C4-2B (cell line): ENCODE results near the gene ADAR.

ENCODE experiments used
- ZFX ChIP-seq: fragments of 450-650 bp; IDR thresholded peaks from 2 replicates; pipeline ENCODE4 v1.6.1; 2017
- TF ChIP-seq, protein P1 (sequence below): fragments of 450-650 bp; conservative IDR thresholded peaks from 2 replicates; pipeline ENCODE4 v1.5.1; 2017; ENCODE audit warnings: mild to moderate bottlenecking

DNA sequence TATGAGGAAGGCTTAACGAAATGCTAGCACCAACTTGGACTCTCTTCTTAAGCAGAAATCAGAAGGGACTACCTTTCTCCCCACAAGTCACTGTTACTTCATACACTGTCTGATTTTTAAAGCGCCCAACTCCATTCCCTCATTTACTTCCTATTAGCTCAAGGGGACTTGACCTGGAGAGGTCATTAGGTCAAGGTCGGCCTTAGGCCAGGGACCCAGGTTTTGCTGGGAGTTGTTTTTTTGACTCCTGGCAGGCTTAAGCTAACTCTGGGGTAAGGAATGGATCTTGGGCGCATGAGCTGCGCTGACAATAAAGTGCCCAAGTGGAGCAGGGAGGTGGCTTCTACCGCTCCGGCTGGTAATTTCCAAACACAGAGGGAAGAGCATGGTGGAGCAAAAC is 16.8 kb downstream of the ADAR start:
- TF ChIP-seq, protein P1, sequence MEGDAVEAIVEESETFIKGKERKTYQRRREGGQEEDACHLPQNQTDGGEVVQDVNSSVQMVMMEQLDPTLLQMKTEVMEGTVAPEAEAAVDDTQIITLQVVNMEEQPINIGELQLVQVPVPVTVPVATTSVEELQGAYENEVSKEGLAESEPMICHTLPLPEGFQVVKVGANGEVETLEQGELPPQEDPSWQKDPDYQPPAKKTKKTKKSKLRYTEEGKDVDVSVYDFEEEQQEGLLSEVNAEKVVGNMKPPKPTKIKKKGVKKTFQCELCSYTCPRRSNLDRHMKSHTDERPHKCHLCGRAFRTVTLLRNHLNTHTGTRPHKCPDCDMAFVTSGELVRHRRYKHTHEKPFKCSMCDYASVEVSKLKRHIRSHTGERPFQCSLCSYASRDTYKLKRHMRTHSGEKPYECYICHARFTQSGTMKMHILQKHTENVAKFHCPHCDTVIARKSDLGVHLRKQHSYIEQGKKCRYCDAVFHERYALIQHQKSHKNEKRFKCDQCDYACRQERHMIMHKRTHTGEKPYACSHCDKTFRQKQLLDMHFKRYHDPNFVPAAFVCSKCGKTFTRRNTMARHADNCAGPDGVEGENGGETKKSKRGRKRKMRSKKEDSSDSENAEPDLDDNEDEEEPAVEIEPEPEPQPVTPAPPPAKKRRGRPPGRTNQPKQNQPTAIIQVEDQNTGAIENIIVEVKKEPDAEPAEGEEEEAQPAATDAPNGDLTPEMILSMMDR: no peak
- TF ChIP-seq ZFX: no peak
